ENCODE results near the gene EMP1. TPM values are rescaled to one million over a fixed set of nuclear protein-coding genes. Genes with fewer than 3 reads are reported as not detected.

EMP1 gene
- 3.4 TPM for total RNA-seq (2013)
- 1 to 10 TPM; 2.7 to 6.3 (median 3.1) TPM for polyA plus RNA-seq
- polyA minus RNA-seq = 2.9 and 6.3 TPM in 2 replicates
- 209 to 1,195 (median 371) reads per million in 11 experiments for total RNA-seq

GRCh38 chr12:13196130-13196921, at the start of gene EMP1:
Gene EMP1, plus strand, starts transcription at chr12:13196726. Its CDS starts 14,785 bp downstream, at chr12:13211511.
- H3K9me3 ChIP-seq (replicated peaks in 1 of 2; ENCODE audit: control insufficient read depth in 1 of 2, insufficient read depth in 1 of 2, low read length in 2 of 2) = no peaks in the 10 kb centered on the region
- H3K27me3 Mint-ChIP-seq (ENCODE audit: low read depth in 3 of 3) = peaks cover 4 to 9% (median 6%) of the 10 kb centered on the region in 3 donors
- peaks cover 61% of the 10 kb centered on the region for H3K4me1 Mint-ChIP-seq
- H3K4me1 ChIP-seq (ENCODE audit: control insufficient read depth in 1 of 2, insufficient read depth in 2 of 2, low read length in 2 of 2) = peaks cover 45% of the 10 kb centered on the region in 2 donors
- H3K27ac Mint-ChIP-seq = peak within 1 kb of the TSS; percentile 54 to 91 (median 78)
- H3K4me3 ChIP-seq (replicated peaks in 1 of 3; ENCODE audit: low read depth in 2 of 3, low read length in 3 of 3) = peak within 1 kb of the TSS; percentile 19 to 73 (median 39)
- TF ChIP-seq CTCF (IDR thresholded peaks at IDR 0.05) = no peak
- H3K27ac ChIP-seq (ENCODE audit: low read depth in 1 of 2, low read length in 2 of 2) = peak within 1 kb of the TSS in 1 of 2 donors; percentile 66
- peaks cover 0 to 4% (median 0%) of the 10 kb centered on the region in 7 donors for H3K9me3 Mint-ChIP-seq
- intact Hi-C loops (cut with micrococcal nuclease) = loop anchor here in 1 of 2 donors (2.0 kb wide), 2 partner anchors 32 to 96 kb away; no protein-coding TSS in a partner anchor
- peak within 1 kb of the TSS; percentile 57 for H3K9ac ChIP-seq (ENCODE audit: insufficient read depth, low read length, poor library complexity, severe bottlenecking)
- peak; percentile 85 to 96 (median 92) for DNase-seq
- 2% methylated on average over 9 of the region's 11 CpGs for WGBS (ENCODE audit: insufficient coverage)
- H3K36me3 ChIP-seq (replicated peaks in 1 of 2; ENCODE audit: control insufficient read depth in 1 of 2, insufficient read depth in 2 of 2, low read length in 2 of 2) = no peaks in the 10 kb centered on the region
- peak within 1 kb of the TSS; percentile 30 for H2AFZ ChIP-seq (ENCODE audit: insufficient read depth, low read depth, low read length, poor library complexity, severe bottlenecking)
- H3K4me3 Mint-ChIP-seq = peak within 1 kb of the TSS; percentile 84 to 89
- H4K20me1 ChIP-seq (ENCODE audit: insufficient read depth, low read length) = no peaks in the 10 kb centered on the region
- peak within 1 kb of the TSS; percentile 82 for H3K4me2 ChIP-seq (replicated peaks; ENCODE audit: extremely low read depth, low read length, poor library complexity, severe bottlenecking)
- H3K27me3 ChIP-seq (ENCODE audit: control insufficient read depth in 2 of 2, insufficient read depth in 2 of 2, low read length in 2 of 2) = no peaks in the 10 kb centered on the region
- peaks cover 0 to 2% of the 10 kb centered on the region in 2 donors for H3K36me3 Mint-ChIP-seq
- H3K79me2 ChIP-seq (ENCODE audit: insufficient read depth, low read length) = no peaks in the 10 kb centered on the region

- Histone ChIP-seq H3K36me3 (replicated peaks in 1 of 2; ENCODE audit: control insufficient read depth in 1 of 2, insufficient read depth in 2 of 2, low read length in 2 of 2) (no peaks in the 10 kb centered on the region), H3K4me1 (ENCODE audit: control insufficient read depth in 1 of 2, insufficient read depth in 2 of 2, low read length in 2 of 2) (peaks cover 19 to 20% of the 10 kb centered on the region in 2 donors), H3K27me3 (ENCODE audit: control insufficient read depth in 2 of 2, insufficient read depth in 2 of 2, low read length in 2 of 2) (no peaks in the 10 kb centered on the region), H3K9ac (ENCODE audit: insufficient read depth, low read length, poor library complexity, severe bottlenecking) (no peak overlapping the region), H3K9me3 (replicated peaks in 1 of 2; ENCODE audit: control insufficient read depth in 1 of 2, insufficient read depth in 1 of 2, low read length in 2 of 2) (peaks cover 0 to 3% of the 10 kb centered on the region in 2 donors), H2AFZ (ENCODE audit: insufficient read depth, low read depth, low read length, poor library complexity, severe bottlenecking) (no peak overlapping the region), H4K20me1 (ENCODE audit: insufficient read depth, low read length) (no peaks in the 10 kb centered on the region), H3K27ac (ENCODE audit: low read depth in 1 of 2, low read length in 2 of 2) (no peak overlapping the region), H3K4me3 (replicated peaks in 1 of 3; ENCODE audit: low read depth in 2 of 3, low read length in 3 of 3) (no peak overlapping the region), H3K79me2 (ENCODE audit: insufficient read depth, low read length) (no peaks in the 10 kb centered on the region), H3K4me2 (replicated peaks; ENCODE audit: extremely low read depth, low read length, poor library complexity, severe bottlenecking) (no peak overlapping the region)
- no peaks in the 10 kb centered on the region for H3K36me3 Mint-ChIP-seq
- WGBS (ENCODE audit: insufficient coverage) = 68% methylated on average over 5 of the region's 12 CpGs
- peaks cover 0 to 1% (median 0%) of the 10 kb centered on the region in 3 donors for H3K27me3 Mint-ChIP-seq (ENCODE audit: low read depth in 3 of 3)
- no peak overlapping the region for H3K4me3 Mint-ChIP-seq
- H3K4me1 Mint-ChIP-seq = peaks cover 24% of the 10 kb centered on the region
- H3K9me3 Mint-ChIP-seq = peaks cover 0 to 3% (median 0%) of the 10 kb centered on the region in 7 donors
- H3K27ac Mint-ChIP-seq = no peak overlapping the region
- intact Hi-C loops (cut with micrococcal nuclease) = no loop called here
- DNase-seq = no peak
- TF ChIP-seq CTCF (IDR thresholded peaks at IDR 0.05) = no peak
These were observed 48.6 kb upstream of the EMP1 start for GRCh38 chr12:13147688-13148484.

Measured in CD14-positive monocyte (primary cell).